ENCODE measurements around the gene NBPF11.
"Not testable (repeated sequence)": the region's sequence is repeated elsewhere in the genome, so short reads cannot be mapped to it uniquely, and the experiment has no call there.

Gene NBPF11

GRCh38 chr1:148149050-148149815 lies 2.8 kb downstream of the NBPF11 start:
- not testable (repeated sequence) for H3K4me3 ChIP-seq (ENCODE audit: low read length); DNase-seq (ENCODE audit: low read depth, low spot score); H3K27me3 ChIP-seq (ENCODE audit: control insufficient read depth, insufficient read depth, low read length); H3K9me3 ChIP-seq (ENCODE audit: control insufficient read depth, insufficient read depth, low read length); H3K27ac ChIP-seq (ENCODE audit: low read length); H3K36me3 ChIP-seq (ENCODE audit: control insufficient read depth, insufficient read depth, low read length); H3K4me1 ChIP-seq (ENCODE audit: control insufficient read depth, insufficient read depth, low read length)
- WGBS (ENCODE audit: insufficient coverage, insufficient read length) = no CpG with 5 or more reads among the region's 72 CpGs

GRCh38 chr1:148147052-148147838 lies 4.8 kb downstream of the NBPF11 start:
- not testable (repeated sequence) for H3K36me3 ChIP-seq (ENCODE audit: control insufficient read depth, insufficient read depth, low read length); H3K27ac ChIP-seq (ENCODE audit: low read length); H3K4me3 ChIP-seq (ENCODE audit: low read length); DNase-seq (ENCODE audit: low read depth, low spot score); H3K27me3 ChIP-seq (ENCODE audit: control insufficient read depth, insufficient read depth, low read length); H3K4me1 ChIP-seq (ENCODE audit: control insufficient read depth, insufficient read depth, low read length); H3K9me3 ChIP-seq (ENCODE audit: control insufficient read depth, insufficient read depth, low read length)
- no CpG with 5 or more reads among the region's 28 CpGs for WGBS (ENCODE audit: insufficient coverage, insufficient read length)

DNA sequence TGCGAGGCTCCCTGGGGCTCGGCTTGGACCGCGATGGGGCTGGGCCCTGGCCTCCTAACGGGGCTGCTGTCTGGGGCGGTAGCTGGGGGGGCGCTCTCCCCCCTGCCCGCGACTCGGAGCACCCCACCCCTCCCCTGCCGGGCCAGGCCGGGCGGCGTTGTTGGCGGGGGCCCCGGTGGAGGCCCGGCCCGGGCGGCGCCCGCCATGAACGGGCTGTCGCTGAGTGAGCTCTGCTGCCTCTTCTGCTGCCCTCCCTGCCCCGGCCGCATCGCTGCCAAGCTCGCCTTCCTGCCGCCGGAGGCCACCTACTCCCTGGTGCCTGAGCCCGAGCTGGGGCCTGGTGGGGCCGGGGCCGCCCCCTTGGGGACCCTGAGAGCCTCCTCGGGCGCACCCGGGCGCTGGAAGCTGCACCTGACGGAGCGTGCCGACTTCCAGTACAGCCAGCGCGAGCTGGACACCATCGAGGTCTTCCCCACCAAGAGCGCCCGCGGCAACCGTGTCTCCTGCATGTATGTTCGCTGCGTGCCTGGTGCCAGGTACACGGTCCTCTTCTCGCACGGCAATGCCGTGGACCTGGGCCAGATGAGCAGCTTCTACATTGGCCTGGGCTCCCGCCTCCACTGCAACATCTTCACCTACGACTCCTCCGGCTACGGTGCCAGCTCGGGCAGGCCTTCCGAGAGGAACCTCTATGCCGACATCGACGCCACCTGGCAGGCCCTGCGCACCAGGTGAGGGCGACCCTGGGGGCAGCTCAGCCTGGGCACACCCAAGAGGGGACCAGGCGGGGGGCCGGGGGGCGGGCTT lies 5.7 kb downstream of the NBPF11 start:
- not testable (repeated sequence) for H3K4me1 ChIP-seq (ENCODE audit: control insufficient read depth, insufficient read depth, low read length); H3K27me3 ChIP-seq (ENCODE audit: control insufficient read depth, insufficient read depth, low read length); H3K36me3 ChIP-seq (ENCODE audit: control insufficient read depth, insufficient read depth, low read length); H3K4me3 ChIP-seq (ENCODE audit: low read length); H3K27ac ChIP-seq (ENCODE audit: low read length); DNase-seq (ENCODE audit: low read depth, low spot score); H3K9me3 ChIP-seq (ENCODE audit: control insufficient read depth, insufficient read depth, low read length)
- no CpG with 5 or more reads among the region's 66 CpGs for WGBS (ENCODE audit: insufficient coverage, insufficient read length)

DNA sequence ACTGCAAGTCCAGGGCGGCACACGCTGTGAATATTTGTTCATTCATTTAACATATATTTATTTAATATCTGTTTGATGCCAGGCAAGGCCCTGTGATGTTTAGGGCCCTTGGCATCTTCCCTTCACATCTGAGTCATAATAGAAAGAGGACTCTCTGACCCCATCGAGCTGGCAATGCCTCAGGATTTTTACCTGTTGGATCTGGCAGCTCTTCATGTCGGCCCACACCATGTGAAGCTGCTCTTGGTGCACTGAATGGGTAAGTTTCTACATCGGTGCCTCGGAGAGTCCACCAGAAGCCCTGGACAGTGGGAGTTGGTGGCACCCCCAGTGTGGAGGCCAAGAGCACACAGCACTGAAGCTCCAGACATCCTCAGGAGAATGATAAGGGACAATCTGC lies 8.9 kb downstream of the NBPF11 start:
- H3K9me3 ChIP-seq (ENCODE audit: control insufficient read depth, insufficient read depth, low read length); DNase-seq (ENCODE audit: low read depth, low spot score); H3K4me1 ChIP-seq (ENCODE audit: control insufficient read depth, insufficient read depth, low read length); H3K27me3 ChIP-seq (ENCODE audit: control insufficient read depth, insufficient read depth, low read length); H3K36me3 ChIP-seq (ENCODE audit: control insufficient read depth, insufficient read depth, low read length); H3K4me3 ChIP-seq (ENCODE audit: low read length); H3K27ac ChIP-seq (ENCODE audit: low read length): not testable (repeated sequence)
- WGBS (ENCODE audit: insufficient coverage, insufficient read length) = no CpG with 5 or more reads among the region's 6 CpGs

GRCh38 chr1:148141936-148142335 lies 10.1 kb downstream of the NBPF11 start:
- WGBS (ENCODE audit: insufficient coverage, insufficient read length) = no CpG with 5 or more reads among the region's 1 CpG

GRCh38 chr1:148138606-148139005 lies 13.5 kb downstream of the NBPF11 start:
- H3K36me3 ChIP-seq (ENCODE audit: control insufficient read depth, insufficient read depth, low read length); H3K4me3 ChIP-seq (ENCODE audit: low read length); DNase-seq (ENCODE audit: low read depth, low spot score); H3K4me1 ChIP-seq (ENCODE audit: control insufficient read depth, insufficient read depth, low read length); H3K27ac ChIP-seq (ENCODE audit: low read length); H3K27me3 ChIP-seq (ENCODE audit: control insufficient read depth, insufficient read depth, low read length); H3K9me3 ChIP-seq (ENCODE audit: control insufficient read depth, insufficient read depth, low read length): not testable (repeated sequence)
- WGBS (ENCODE audit: insufficient coverage, insufficient read length) = no CpG with 5 or more reads among the region's 2 CpGs

More at GRCh38 chr1:148141936-148142335, 10.1 kb downstream of the NBPF11 start:
- H3K36me3 ChIP-seq (ENCODE audit: control insufficient read depth, insufficient read depth, low read length); H3K27me3 ChIP-seq (ENCODE audit: control insufficient read depth, insufficient read depth, low read length); H3K27ac ChIP-seq (ENCODE audit: low read length); H3K4me3 ChIP-seq (ENCODE audit: low read length); H3K4me1 ChIP-seq (ENCODE audit: control insufficient read depth, insufficient read depth, low read length); DNase-seq (ENCODE audit: low read depth, low spot score); H3K9me3 ChIP-seq (ENCODE audit: control insufficient read depth, insufficient read depth, low read length): not testable (repeated sequence)

DNA sequence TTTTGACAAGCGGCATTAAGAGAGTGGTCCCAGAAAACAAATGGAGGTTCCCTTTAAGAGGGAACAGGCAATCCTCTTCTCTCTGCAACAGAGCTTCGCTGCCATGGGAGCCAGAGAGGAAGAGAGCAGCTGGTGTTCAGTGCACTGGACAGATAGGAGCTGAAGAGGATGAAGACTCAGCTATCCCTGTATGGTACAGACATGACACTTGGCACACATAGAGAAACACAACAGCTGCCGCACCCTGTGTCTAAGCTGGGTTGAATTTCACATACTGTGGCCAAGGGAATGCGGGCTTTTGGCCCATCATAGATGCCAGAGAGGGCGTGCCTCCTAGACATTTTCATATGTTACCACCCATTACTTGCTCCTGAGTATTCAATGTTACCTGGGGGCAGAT lies 29.7 kb downstream of the NBPF11 start:
- not testable (repeated sequence) for DNase-seq (ENCODE audit: low read depth, low spot score); H3K9me3 ChIP-seq (ENCODE audit: control insufficient read depth, insufficient read depth, low read length); H3K36me3 ChIP-seq (ENCODE audit: control insufficient read depth, insufficient read depth, low read length); H3K4me3 ChIP-seq (ENCODE audit: low read length); H3K27ac ChIP-seq (ENCODE audit: low read length); H3K27me3 ChIP-seq (ENCODE audit: control insufficient read depth, insufficient read depth, low read length); H3K4me1 ChIP-seq (ENCODE audit: control insufficient read depth, insufficient read depth, low read length)
- no CpG with 5 or more reads among the region's 5 CpGs for WGBS (ENCODE audit: insufficient coverage, insufficient read length)

- H3K4me1 ChIP-seq (ENCODE audit: control insufficient read depth, insufficient read depth, low read length); H3K27me3 ChIP-seq (ENCODE audit: control insufficient read depth, insufficient read depth, low read length); DNase-seq (ENCODE audit: low read depth, low spot score); H3K27ac ChIP-seq (ENCODE audit: low read length); H3K36me3 ChIP-seq (ENCODE audit: control insufficient read depth, insufficient read depth, low read length); H3K9me3 ChIP-seq (ENCODE audit: control insufficient read depth, insufficient read depth, low read length); H3K4me3 ChIP-seq (ENCODE audit: low read length): not testable (repeated sequence)
- WGBS (ENCODE audit: insufficient coverage, insufficient read length) = no CpG with 5 or more reads among the region's 5 CpGs
Measured at GRCh38 chr1:148120395-148120794, 31.7 kb downstream of the NBPF11 start.

DNA sequence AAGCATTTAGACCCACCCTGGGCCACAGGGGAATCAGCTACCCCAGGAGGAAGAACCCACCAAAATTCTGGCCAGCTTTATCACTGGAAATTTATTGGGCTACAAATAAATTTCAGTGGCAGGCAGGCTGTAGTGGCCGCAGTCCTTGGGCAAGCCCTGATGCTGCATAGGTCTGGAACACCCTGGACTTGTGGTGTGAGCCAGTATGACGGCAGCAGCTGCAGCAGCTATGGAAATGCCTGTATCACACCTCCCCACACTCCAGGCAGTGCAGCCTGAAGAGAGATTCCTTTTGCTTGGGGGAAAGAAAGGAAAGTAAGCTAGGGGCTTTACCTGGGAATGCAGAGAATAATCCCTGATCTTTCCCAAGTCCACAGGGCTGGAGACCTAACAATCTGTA lies 56.3 kb downstream of the NBPF11 start:
- H3K27me3 ChIP-seq (ENCODE audit: control insufficient read depth, insufficient read depth, low read length); H3K27ac ChIP-seq (ENCODE audit: low read length); H3K4me1 ChIP-seq (ENCODE audit: control insufficient read depth, insufficient read depth, low read length); H3K9me3 ChIP-seq (ENCODE audit: control insufficient read depth, insufficient read depth, low read length); DNase-seq (ENCODE audit: low read depth, low spot score); H3K4me3 ChIP-seq (ENCODE audit: low read length); H3K36me3 ChIP-seq (ENCODE audit: control insufficient read depth, insufficient read depth, low read length): not testable (repeated sequence)
- no CpG with 5 or more reads among the region's 2 CpGs for WGBS (ENCODE audit: insufficient coverage, insufficient read length)

DNA sequence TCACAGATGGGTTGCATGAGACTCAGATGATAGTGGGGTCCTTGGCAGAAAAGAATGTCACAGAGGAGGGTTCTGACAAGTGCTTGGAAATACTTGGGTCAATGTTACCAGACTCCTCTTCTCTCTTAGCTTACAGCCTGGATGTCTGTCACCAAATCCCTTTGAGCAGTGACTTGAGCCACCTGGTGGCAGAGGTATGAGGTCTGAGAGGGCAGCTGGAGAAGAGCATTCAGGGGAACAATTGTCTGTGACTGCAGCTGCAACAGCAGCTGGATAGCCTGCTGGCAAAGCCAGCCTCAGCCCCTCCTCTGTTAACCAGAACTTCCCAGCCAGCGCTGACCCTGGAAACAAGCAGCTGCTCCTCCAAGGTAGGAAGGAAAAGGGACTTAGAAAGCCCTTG lies 65.9 kb downstream of the NBPF11 start:
- no CpG with 5 or more reads among the region's 1 CpG for WGBS (ENCODE audit: insufficient coverage, insufficient read length)
- not testable (repeated sequence) for DNase-seq (ENCODE audit: low read depth, low spot score); H3K9me3 ChIP-seq (ENCODE audit: control insufficient read depth, insufficient read depth, low read length); H3K4me3 ChIP-seq (ENCODE audit: low read length); H3K27me3 ChIP-seq (ENCODE audit: control insufficient read depth, insufficient read depth, low read length); H3K36me3 ChIP-seq (ENCODE audit: control insufficient read depth, insufficient read depth, low read length); H3K4me1 ChIP-seq (ENCODE audit: control insufficient read depth, insufficient read depth, low read length); H3K27ac ChIP-seq (ENCODE audit: low read length)
